ENCODE results near the gene FAT2.

The FAT2 gene

DNA sequence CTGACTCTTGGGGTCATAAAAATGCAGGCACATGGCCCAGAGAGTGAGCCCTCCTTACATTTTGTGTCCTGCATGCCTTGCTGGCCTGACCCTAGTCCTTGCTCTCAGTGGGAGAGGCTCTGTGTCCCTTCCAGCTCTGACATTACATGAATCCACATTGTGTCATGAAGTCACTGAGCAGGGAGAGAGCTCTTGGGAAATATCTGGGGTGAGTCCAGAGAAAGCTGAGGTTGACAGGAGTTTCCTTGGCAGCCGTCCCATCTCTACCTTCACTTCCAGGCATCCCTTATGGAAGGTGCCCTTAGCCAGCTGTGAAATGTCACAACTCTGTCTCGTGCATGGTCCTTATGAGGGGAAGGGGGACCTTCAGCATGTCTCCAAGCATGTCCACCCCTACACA is 41.0 kb downstream of the FAT2 start:
- DNase-seq: no peak

DNA sequence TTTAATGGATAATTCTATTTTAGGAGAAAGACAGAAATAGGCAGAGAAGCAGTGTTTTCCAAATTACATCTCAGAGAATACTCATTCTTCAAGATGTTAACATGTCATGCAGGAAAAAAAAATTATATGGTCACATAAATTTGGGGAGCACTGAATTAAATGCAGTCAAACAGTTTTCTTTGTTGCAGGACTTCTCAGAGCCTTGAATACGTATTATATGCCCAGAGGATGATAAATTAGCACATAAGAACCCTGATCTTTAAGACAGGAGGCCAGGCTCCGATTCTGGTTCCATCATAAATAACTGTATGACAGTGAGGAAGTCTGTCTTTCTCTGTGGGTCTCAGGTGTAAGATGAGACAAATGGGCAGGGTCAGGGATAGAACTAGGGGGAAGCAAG is 41.4 kb downstream of the FAT2 start:
- DNase-seq: no peak

DNA sequence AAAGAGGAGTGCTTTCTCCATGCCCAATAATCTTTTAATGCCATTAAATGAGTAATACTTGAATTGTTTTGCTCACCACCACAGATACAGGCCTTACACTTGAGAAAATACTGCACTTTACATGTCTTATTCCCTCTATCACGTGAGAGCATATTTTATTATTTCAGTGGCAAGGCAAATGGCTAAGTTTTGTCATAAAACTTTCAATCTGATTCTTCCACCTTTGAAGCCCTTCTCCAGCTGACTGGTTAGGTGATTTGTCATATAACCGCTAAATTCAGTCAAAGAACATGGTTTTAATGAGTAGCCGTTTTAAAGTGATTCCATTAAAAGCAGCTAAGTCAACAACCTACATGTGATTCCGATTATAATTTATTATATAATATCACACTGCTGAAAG is 43.8 kb downstream of the FAT2 start:
- DNase-seq: no peak

DNA sequence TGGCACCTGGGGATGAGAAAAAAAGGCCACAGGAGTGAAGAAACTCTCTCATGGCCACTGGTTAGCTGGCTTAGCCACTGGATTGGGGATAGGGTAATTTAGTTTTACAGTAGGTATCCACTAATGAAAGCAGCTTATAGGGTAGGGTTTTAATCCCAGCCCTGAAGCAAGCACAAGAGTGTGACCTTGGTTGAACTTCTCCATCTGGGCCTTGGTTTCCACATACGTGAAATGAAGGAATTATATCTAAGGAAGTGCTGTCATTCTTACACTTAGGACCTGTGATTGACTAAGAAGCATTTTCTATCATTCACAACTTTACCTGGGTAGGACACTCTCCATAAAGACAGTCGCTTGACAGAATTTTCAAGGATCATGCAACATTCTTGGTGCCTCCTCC is 49.6 kb downstream of the FAT2 start:
- no peak for DNase-seq

Measured in RPMI8226 (cell line).